Colonic mucosa (tissue), 4 donors: ENCODE measurements around the gene CTSD. TPM values are rescaled to one million over a fixed set of nuclear protein-coding genes. Genes with fewer than 3 reads are reported as not detected.

Source experiments
- DNase-seq: peaks from one replicate; pipeline ENCODE4 v3.0.0-alpha.2; 2020
- H3K27ac ChIP-seq: fragments of 200-600 bp; one replicate; pipeline ENCODE4 v1.8.0; 2021
- H3K27me3 ChIP-seq: fragments of 200-600 bp; one replicate; pipeline ENCODE4 v1.8.0; 2021
- H3K36me3 ChIP-seq: fragments of 200-600 bp; one replicate; pipeline ENCODE4 v1.8.0; 2021
- H3K4me1 ChIP-seq: fragments of 200-600 bp; one replicate; pipeline ENCODE4 v1.8.0; 2021; ENCODE audit warnings: mild to moderate bottlenecking
- H3K4me3 ChIP-seq: fragments of 200-600 bp; one replicate; pipeline ENCODE4 v1.8.0; 2021
- H3K9ac ChIP-seq, 2 donors: one replicate each; pipeline ENCODE4 v1.7.0; 2013; ENCODE audit warnings: control low read depth in 2 of 2, low read depth in 2 of 2, low read length in 2 of 2
- H3K9me3 ChIP-seq: fragments of 200-600 bp; one replicate; pipeline ENCODE4 v1.8.0; 2021
- CTCF ChIP-seq: fragments of 200-600 bp; IDR thresholded peaks from one replicate; pipeline ENCODE4 v1.8.0; 2022; ENCODE audit warnings: antibody characterized with exemption, mild to moderate bottlenecking
- intact Hi-C: fragments of 100-400 bp; cut with DNase I; formaldehyde crosslinking; loops from one replicate; pipeline ENCODE4 v1.14.1; 2022
- total RNA-seq, 2 donors: library from RNA; stranded (reverse); fragmentation: NEBNext Ultra II Directional in 1 of 2; extraction: Animal tissue kit (Norgen Biotek cat#: 25700) in 1 of 2; gene quantifications; one replicate each; pipeline ENCODE4 v1.2.1, GENCODE V29; 2021
- donor health status: healthy.
- donor health status: DM: no; HTN: no; CAD: no.
- donor health status: DM: no; HTN: no; CAD: no.

CTSD gene
- total RNA-seq, 2 donors from 2014 or later, result 633 to 887 TPM

GRCh38 chr11:1774886-1775285, 11.2 kb upstream of the CTSD start:
- Histone ChIP-seq H3K4me3 (no peak overlapping the region), H3K27me3 (no peaks in the 10 kb centered on the region), H3K27ac (no peak overlapping the region), H3K4me1 (no peaks in the 10 kb centered on the region), H3K36me3 (no peaks in the 10 kb centered on the region), H3K9me3 (no peaks in the 10 kb centered on the region), H3K9ac (no peak overlapping the region)
- intact Hi-C loops, result no loop called here
- DNase-seq, result no peak
- no peak for TF ChIP-seq CTCF

DNA sequence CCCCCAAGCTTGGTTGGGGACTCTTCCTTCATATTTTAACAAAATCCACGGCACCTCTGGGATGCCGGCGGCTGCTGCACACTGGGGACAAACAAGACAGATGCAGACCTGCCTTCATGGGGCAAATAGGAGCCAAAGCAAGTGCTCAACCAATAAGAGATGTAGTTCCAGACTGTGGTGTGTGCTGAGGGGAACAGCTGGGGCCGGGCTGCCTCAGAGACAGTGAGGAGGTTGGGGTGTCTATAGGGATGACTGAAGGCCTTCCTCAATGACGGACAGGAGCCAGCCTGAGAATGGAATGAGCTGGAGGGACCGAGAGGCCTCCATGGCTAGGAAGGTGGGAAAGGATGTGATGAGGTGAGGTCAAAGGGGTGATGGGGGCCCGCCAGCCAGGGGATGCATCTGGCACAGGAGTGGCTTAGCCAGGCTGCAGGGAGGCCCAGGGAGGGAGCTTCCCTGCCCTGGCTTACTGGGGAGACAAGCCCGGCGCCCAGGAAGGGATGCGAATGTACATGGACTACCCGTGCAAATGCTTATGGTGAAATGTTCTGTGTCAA, 10.3 kb upstream of the CTSD start:
- intact Hi-C loops, result no loop called here
- H3K4me1 ChIP-seq, result no peaks in the 10 kb centered on the region
- no peak overlapping the region for H3K4me3 ChIP-seq
- TF ChIP-seq CTCF, result no peak
- H3K27me3 ChIP-seq, result no peaks in the 10 kb centered on the region
- H3K9me3 ChIP-seq, result no peaks in the 10 kb centered on the region
- H3K36me3 ChIP-seq, result no peaks in the 10 kb centered on the region
- H3K27ac ChIP-seq, result no peak overlapping the region
- no peak for DNase-seq
- H3K9ac ChIP-seq, result no peak overlapping the region

- Histone ChIP-seq H3K27me3 (no peaks in the 10 kb centered on the region), H3K4me3 (no peak overlapping the region), H3K27ac (no peak overlapping the region), H3K9me3 (no peaks in the 10 kb centered on the region), H3K36me3 (no peaks in the 10 kb centered on the region), H3K9ac (no peak overlapping the region), H3K4me1 (no peaks in the 10 kb centered on the region)
- DNase-seq, result no peak
- intact Hi-C loops, result no loop called here
- TF ChIP-seq CTCF, result no peak
Observed at GRCh38 chr11:1773131-1773993, 9.6 kb upstream of the CTSD start.

DNA sequence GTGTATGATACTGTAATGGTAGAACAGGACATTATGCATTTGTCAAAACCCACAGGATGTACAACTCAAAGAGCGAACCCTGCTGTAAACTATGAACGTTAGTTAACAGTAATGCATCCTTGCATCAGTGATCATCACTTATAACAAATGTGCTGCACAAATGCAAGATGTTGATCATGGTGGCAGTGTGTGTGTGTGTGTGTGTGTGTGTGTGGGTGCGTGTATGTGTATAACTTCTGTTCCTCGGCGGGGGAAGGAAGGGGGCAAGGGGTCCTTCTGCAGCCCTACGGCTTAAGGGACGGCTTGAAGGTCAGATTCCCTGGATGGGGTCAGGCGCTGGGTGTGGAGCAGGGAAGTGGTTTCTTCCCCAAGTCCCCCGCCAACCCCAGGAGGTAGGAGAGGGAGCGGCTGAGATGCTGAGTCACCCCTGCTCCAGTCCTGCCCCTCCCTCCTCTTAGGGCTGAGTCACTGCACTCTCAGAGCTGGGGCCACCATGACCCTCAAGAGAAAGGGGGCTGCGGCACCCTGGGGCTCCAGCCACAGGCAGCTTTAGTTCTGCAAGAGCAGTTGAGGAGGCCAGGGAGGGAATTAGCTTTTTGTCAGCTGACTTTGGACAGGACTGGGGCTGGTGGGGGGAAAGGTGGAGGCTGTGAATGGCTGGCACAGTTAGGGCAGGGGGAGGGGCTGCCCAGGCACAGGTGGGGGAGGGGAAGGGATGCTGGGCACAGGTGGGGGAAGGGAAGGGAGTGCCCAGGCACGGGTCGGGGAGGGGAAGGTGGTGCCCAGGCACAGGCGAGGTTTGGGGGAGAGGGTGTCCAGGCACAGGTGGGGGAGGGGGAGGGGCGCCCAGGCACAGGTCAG, 8.8 kb upstream of the CTSD start:
- Histone ChIP-seq H3K4me3 (no peak overlapping the region), H3K27me3 (no peaks in the 10 kb centered on the region), H3K36me3 (no peaks in the 10 kb centered on the region), H3K27ac (no peak overlapping the region), H3K4me1 (no peaks in the 10 kb centered on the region), H3K9me3 (no peaks in the 10 kb centered on the region), H3K9ac (no peak overlapping the region)
- intact Hi-C loops, result no loop called here
- DNase-seq, result peak; percentile 63
- TF ChIP-seq CTCF, result no peak

- Histone ChIP-seq H3K27me3 (no peaks in the 10 kb centered on the region), H3K36me3 (no peaks in the 10 kb centered on the region), H3K4me1 (no peaks in the 10 kb centered on the region), H3K27ac (peak overlapping the region; percentile 7), H3K4me3 (no peak overlapping the region), H3K9me3 (no peaks in the 10 kb centered on the region), H3K9ac (no peak overlapping the region)
- no peak for TF ChIP-seq CTCF
- DNase-seq, result no peak
- intact Hi-C loops, result no loop called here
Observed at GRCh38 chr11:1771700-1772099, 8.0 kb upstream of the CTSD start.
